ENCODE data around the gene PLK3. TPM values are rescaled to one million over a fixed set of nuclear protein-coding genes. Genes with fewer than 3 reads are reported as not detected.

The PLK3 gene
- total RNA-seq, 1 experiment from 2014 or later: 56.1 TPM

- Histone ChIP-seq H3K36me3 (ENCODE audit: control insufficient read depth in 1 of 2, insufficient read depth in 2 of 2, low read length in 2 of 2) (no peaks in the 10 kb centered on the region), H3K27me3 (ENCODE audit: insufficient read depth, low read length) (no peaks in the 10 kb centered on the region), H2AFZ (ENCODE audit: low read depth, low read length, poor library complexity, severe bottlenecking) (no peak overlapping the region), H3K4me3 (replicated peaks in 1 of 2; ENCODE audit: low read depth in 1 of 2, low read length in 2 of 2) (no peak overlapping the region), H3K79me2 (ENCODE audit: insufficient read depth, low read length) (no peaks in the 10 kb centered on the region), H3K9me2 (ENCODE audit: insufficient read depth) (no peaks in the 10 kb centered on the region), H4K20me1 (ENCODE audit: insufficient read depth) (no peaks in the 10 kb centered on the region), H3K9ac (ENCODE audit: low read length) (no peak overlapping the region), H3K27ac (ENCODE audit: low read depth, low read length) (no peak overlapping the region), H3K4me1 (ENCODE audit: control insufficient read depth in 1 of 2, insufficient read depth in 2 of 2, low read length in 2 of 2) (no peaks in the 10 kb centered on the region), H3K9me3 (ENCODE audit: control insufficient read depth in 1 of 2, insufficient read depth in 1 of 2, low read depth in 1 of 2, low read length in 2 of 2) (no peaks in the 10 kb centered on the region), H3K4me2 (ENCODE audit: low read length) (no peak overlapping the region)
- no TSS peak for BruUV-seq (replicated peaks)
- POLR2A ChIA-PET: no interaction called here
- TF ChIP-seq EZH2phosphoT487 (IDR thresholded peaks at IDR 0.05; ENCODE audit: borderline replicate concordance): no peak
- TF ChIP-seq ZNF274 (IDR thresholded peaks at IDR 0.05; ENCODE audit: low read depth, low read length): no peak
- no peak for TF ChIP-seq TCF7L2 (IDR thresholded peaks at IDR 0.05; ENCODE audit: borderline replicate concordance, extremely low read depth, insufficient read depth, insufficient read length)
- TF ChIP-seq CEBPB (IDR thresholded peaks at IDR 0.05; ENCODE audit: low read depth): no peak
- no peak for TF ChIP-seq ELF1 (IDR thresholded peaks at IDR 0.05; ENCODE audit: borderline replicate concordance, low read depth)
- no peak for TF ChIP-seq JUND (IDR thresholded peaks at IDR 0.05)
- no peak for TF ChIP-seq SP1 (IDR thresholded peaks at IDR 0.05; ENCODE audit: low read depth)
- no peak for TF ChIP-seq YY1 (IDR thresholded peaks at IDR 0.05; ENCODE audit: extremely low read depth, insufficient replicate concordance, low read depth, low read length)
- TF ChIP-seq, protein P1, sequence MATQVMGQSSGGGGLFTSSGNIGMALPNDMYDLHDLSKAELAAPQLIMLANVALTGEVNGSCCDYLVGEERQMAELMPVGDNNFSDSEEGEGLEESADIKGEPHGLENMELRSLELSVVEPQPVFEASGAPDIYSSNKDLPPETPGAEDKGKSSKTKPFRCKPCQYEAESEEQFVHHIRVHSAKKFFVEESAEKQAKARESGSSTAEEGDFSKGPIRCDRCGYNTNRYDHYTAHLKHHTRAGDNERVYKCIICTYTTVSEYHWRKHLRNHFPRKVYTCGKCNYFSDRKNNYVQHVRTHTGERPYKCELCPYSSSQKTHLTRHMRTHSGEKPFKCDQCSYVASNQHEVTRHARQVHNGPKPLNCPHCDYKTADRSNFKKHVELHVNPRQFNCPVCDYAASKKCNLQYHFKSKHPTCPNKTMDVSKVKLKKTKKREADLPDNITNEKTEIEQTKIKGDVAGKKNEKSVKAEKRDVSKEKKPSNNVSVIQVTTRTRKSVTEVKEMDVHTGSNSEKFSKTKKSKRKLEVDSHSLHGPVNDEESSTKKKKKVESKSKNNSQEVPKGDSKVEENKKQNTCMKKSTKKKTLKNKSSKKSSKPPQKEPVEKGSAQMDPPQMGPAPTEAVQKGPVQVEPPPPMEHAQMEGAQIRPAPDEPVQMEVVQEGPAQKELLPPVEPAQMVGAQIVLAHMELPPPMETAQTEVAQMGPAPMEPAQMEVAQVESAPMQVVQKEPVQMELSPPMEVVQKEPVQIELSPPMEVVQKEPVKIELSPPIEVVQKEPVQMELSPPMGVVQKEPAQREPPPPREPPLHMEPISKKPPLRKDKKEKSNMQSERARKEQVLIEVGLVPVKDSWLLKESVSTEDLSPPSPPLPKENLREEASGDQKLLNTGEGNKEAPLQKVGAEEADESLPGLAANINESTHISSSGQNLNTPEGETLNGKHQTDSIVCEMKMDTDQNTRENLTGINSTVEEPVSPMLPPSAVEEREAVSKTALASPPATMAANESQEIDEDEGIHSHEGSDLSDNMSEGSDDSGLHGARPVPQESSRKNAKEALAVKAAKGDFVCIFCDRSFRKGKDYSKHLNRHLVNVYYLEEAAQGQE (IDR thresholded peaks at IDR 0.05; ENCODE audit: low read depth): no peak
- no peak for TF ChIP-seq ZBTB33 (IDR thresholded peaks at IDR 0.05; ENCODE audit: extremely low read depth, insufficient replicate concordance, low read length)
- no peak for TF ChIP-seq EZH2 (IDR thresholded peaks at IDR 0.05)
- no peak for TF ChIP-seq CTCF (IDR thresholded peaks at IDR 0.05 in 2 of 3, conservative IDR thresholded peaks at IDR 0.05 in 1 of 3; ENCODE audit: borderline replicate concordance in 1 of 3, insufficient read depth in 1 of 3, low read depth in 2 of 3, low read length in 2 of 3)
- TF ChIP-seq ATF3 (IDR thresholded peaks at IDR 0.05): no peak
- TF ChIP-seq RAD21 (IDR thresholded peaks at IDR 0.05; ENCODE audit: low read depth): no peak
- no peak for TF ChIP-seq POLR2AphosphoS5 (IDR thresholded peaks at IDR 0.05; ENCODE audit: low read depth, low read length)
- no peak for TF ChIP-seq POLR2A (IDR thresholded peaks at IDR 0.05; ENCODE audit: borderline replicate concordance, extremely low read depth, insufficient read depth, insufficient read length)
- TF ChIP-seq ZFX (IDR thresholded peaks at IDR 0.05): no peak
- RAD21 ChIA-PET (ENCODE audit: low non-redundant PET in 1 of 2, low total read pairs in 2 of 2, uncharacterized antibody in 2 of 2, unreplicated experiment in 2 of 2): no interaction called here
- intact Hi-C loops (cut with micrococcal nuclease): no loop called here
- DNase-seq (ENCODE audit: low read depth, low spot score) (no peak), ATAC-seq (no peak)
- CTCF ChIA-PET: no interaction called here
Observed at GRCh38 chr1:44846985-44847384, 46.8 kb downstream of the PLK3 start.
